Cardiac atrium fibroblast (primary cell): Measurements from ENCODE around the gene NPAS3. TPM values are rescaled to one million over a fixed set of nuclear protein-coding genes. Genes with fewer than 3 reads are reported as not detected.

ENCODE experiments used
- total RNA-seq: library from RNA; depleted of rRNA; stranded (reverse); fragments of >200 nt; gene quantifications from 2 replicates; pipeline ENCODE4 v1.2.3, GENCODE V29; 2015

NPAS3 gene
- 0.18 TPM in 1 of 2 replicates, not detected in the other for total RNA-seq

DNA sequence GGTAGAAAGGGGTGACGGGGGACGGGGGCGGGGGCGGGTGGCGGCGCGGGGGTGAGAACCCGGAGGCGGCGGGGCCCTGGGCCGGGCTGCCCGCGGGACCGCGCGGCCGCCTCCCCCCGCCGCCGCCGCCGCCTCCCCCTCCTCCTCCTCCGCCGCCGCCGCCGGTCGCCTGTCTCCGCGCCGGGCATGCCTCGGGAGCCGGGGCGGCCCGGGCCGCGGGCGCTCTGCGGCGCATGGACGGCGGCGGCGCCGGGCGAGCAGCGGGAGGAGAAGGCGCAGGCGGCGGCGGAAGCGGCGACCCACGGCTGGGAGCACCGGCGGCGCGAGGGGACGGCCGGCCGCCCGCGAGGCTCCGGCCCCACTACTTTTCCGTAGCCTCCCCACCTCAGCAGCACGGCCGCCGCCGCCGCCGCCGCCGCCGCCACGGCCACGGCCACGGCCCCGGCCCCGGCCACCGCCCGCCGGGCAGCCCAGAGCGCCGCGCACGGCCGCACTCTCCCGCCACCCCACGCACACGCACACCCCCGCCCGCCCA is at the start of gene NPAS3:
Gene NPAS3 (plus strand): TSS at position 161 of the 535 bp plus-strand sequence.

